HG03571 (cell line): ENCODE results near the gene PEAK3.

Source experiments
- ATAC-seq: cut with Tn5 transposase; IDR thresholded peaks from one replicate; pipeline ENCODE4 v1.9.1; 2021; ENCODE audit not compliant: unreplicated experiment

PEAK3 gene

GRCh38 chr19:2271234-2272103 is 10.5 kb downstream of the PEAK3 start:
- ATAC-seq = no peak

GRCh38 chr19:2270423-2271233 is 11.3 kb downstream of the PEAK3 start:
- no peak for ATAC-seq

DNA sequence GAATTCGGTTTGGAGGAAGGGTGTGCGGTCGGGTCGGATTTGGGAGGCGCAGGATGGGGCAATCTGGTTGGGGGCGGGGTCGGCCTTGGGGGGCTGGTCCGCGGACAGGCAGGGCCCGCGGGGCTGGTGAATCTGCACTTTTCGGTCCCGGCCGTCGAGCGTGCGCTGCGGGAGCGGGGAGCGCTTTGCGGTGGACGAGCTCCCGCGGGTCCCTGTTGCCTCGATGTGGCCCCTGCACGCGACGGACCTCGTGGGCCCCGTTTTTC is 11.9 kb downstream of the PEAK3 start:
- no peak for ATAC-seq

DNA sequence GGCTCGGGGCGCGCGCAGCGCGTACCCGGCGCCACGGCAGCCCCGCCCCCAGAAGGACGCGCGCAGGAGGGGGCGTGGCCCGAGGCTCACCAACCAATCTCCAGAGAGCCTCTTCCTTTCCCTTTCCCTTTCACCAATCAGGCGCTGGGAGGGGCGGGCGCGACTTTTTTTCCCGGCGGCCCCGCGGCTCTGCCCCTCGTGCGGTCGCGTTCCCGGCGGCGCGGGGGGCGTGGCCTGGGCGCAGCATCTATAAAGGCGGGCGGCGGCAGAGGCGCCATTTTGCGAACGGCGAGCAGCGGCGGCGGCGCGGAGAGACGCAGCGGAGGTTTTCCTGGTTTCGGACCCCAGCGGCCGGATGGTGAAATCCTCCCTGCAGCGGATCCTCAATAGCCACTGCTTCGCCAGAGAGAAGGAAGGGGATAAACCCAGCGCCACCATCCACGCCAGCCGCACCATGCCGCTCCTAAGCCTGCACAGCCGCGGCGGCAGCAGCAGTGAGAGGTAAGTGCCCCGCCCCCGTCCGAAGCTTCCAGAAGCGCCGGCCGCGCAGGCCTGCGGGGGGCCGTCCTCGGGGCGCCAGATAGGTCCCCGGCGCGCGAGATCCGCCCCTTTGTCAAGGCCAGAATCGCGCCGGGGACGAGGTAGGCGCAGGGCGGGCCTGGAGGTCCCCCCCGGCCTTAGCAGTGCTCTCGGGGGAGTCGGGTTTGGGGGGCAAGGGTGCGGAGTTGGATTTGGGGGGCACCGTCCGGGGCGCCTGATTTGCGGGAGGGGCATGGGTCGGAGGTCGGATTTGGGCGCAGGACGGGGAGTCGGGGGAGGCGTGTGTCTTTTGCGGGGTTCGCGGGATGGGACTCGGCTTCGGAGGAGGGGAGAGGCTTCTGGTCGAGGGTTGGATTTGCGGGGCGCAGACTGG is 12.5 kb downstream of the PEAK3 start:
- ATAC-seq = peak; percentile 39

GRCh38 chr19:2268861-2269243 is 13.1 kb downstream of the PEAK3 start:
- ATAC-seq = no peak

- ATAC-seq = no peak
Observed at GRCh38 chr19:2268480-2268830, 13.5 kb downstream of the PEAK3 start.

- ATAC-seq = no peak
Observed at GRCh38 chr19:2266183-2266993, 15.6 kb downstream of the PEAK3 start.

DNA sequence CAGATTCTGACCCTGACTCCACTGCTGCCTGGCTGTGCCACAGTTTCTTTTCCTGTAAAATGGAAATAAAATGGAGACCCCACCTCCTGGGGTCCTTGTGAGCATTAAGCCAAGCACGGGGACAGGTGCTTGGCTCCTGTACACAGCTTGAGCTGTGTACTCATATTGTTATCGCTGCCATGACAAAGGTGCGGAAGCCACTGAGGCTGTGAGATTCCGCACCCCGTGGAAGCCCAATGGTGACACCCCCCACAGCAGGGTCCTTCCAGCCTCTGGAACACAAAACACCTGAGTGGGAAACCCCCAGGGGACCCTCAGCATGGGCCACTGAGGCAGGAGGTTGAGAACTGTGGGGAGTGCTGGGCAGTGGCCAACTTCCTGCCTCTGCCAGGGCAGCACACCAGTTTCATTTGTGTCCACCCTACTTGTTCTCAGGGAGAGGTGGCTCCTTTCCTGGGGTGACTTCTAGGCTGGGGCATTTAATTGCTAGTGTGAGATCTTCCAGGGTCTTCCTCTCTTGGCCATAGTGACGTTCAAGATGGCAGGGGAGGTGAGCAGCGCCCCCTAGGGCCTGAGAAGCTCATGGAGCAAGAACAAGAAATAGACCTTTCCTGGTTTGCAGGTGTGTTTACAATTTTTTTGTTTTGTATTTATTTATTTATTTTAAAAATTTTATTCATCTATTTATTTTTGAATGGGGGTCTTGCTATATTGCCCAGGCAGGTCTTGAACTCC is 20.4 kb downstream of the PEAK3 start:
- ATAC-seq = no peak

DNA sequence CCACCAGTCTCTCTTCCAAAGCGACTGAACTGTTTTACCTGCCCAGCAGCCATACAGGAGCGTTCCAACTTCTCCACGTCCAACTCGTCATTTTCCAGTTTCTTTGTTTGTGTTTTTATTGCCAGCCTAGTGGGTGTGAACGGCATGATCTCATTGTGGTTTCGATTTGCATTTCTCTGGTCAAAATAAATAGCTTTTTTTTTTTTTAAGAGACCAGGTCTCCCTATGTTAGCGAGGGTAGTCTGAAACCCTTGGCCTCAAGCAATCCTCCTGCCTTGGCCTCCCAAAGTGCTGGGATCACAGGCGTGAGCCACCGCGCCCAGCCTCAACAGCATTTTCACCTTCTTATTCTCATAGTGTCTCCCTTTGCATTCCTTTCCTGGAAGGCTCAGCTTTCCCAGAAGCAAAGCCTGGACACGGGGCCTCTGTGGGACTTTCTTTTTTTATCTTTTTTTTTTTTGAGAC is 21.6 kb downstream of the PEAK3 start:
- no peak for ATAC-seq

DNA sequence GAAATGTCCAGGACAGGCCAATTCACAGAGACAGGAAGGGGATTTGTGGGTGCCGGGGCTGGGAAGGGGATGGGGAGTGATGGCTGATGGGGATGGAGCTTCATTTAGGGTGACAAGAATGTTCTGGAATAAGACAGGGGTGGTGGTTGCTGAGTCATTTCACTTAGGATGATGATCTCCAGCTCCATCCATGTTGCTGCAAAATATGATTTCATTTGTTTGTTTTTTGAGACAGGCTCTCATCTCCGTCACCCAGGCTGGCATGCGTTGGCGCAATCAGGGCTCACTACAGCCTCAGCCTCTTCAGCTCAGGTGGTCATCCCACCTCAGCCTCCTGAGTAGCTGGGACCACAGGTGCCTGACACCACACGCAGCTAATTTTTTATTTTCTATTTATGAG is 22.6 kb downstream of the PEAK3 start:
- no peak for ATAC-seq

DNA sequence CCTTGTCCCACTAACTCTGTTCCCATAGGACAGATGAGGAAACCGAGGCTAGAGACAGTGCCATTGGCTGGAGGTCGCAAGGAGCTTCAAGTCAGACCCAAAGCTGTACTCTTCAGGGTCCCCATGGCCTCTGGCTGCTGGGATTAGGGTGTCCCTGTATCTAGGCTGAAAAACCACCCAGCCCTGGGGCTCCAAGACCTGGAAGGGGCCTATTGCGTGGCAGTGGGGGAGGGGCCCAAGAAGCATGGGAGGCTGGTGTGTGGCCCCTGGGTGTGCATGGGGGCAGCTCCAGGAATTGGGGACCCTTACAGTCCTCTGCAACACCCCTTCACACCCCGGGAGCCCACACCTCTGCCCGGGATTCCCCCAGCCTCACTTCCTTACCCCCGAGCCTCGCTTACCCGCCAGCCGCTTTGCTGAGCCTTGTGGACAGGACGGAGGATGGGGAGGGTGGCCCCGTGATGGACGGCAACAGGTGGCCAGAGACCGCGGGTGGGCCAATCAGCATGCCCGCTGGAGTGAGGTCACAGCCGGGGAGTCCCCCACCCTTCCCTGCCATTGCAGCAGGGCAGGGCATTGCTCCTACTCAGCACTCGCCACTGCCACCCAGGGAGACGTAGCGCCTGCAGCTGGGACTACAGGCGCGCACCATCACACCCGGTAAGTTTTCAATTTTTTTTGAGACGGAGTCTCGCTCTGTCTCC is 25.8 kb downstream of the PEAK3 start, which contains the start of gene JSRP1:
JSRP1 (minus strand) TSS at position 436 of the 704 bp plus-strand sequence. CDS start 1,103 bp downstream, outside the sequence.
- ATAC-seq = no peak

DNA sequence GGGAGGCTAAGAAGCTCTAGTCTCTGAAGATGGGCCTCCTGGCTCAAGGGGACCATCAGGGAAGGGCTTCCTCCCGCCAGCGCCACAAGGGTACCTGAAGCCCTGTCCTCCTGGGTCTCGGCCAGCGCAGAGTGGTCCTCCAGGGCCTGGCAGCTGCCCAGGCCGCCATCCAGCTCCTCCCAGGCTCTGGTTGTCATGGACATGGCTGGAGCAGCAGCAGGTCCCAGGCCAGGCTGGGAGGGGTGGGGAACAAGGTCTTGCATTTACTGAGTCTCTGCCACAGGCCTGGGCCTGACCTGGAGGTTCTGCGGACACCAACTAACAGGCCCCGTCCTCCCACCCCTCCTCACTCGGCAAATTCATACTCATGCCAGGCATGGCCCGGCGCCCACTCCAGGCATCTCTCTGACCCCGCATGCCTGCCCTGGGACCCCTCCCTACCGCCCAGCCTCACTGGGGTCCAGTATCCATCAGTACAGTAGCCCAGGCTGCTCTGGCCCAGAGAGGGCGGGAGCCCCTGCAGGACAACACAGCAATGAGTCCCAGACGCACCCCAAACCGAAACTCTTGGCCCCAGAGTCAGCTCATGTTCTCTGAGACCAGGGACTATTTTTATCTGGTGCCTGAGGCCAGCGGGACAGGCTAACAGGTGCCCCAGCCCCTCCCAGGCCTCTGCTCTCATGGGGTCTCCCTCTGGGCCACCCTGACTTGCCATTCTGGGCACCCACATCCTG is 26.7 kb downstream of the PEAK3 start:
- no peak for ATAC-seq

- no peak for ATAC-seq
Observed at GRCh38 chr19:2254064-2254872, 27.7 kb downstream of the PEAK3 start.

- no peak for ATAC-seq
Observed at GRCh38 chr19:2253106-2254063, 28.6 kb downstream of the PEAK3 start.

- ATAC-seq = no peak
Observed at GRCh38 chr19:2252797-2253105, 29.2 kb downstream of the PEAK3 start.

- no peak for ATAC-seq
Observed at GRCh38 chr19:2252055-2252796, 29.7 kb downstream of the PEAK3 start.
